Measurements from ENCODE around the gene STAB1. TPM values are rescaled to one million over a fixed set of nuclear protein-coding genes. Genes with fewer than 3 reads are reported as not detected.
A peak's percentile ranks its signal among the peaks of the same experiment; 100 is the strongest.

STAB1 gene
- total RNA-seq, 4 donors from 2014 or later: 10.3 to 27.2 (median 23.3) TPM

- peaks cover 37 to 42% of the 10 kb centered on the region in 2 donors for H3K4me1 ChIP-seq
- no peak for ATAC-seq
- peaks cover 0 to 69% of the 10 kb centered on the region in 2 donors for H3K36me3 ChIP-seq
- peak overlapping the region; percentile 34 to 70 (median 56) for H3K27ac ChIP-seq
- DNase-seq: no peak
- H3K27me3 ChIP-seq: no peaks in the 10 kb centered on the region
- in situ Hi-C loops (cut with MboI; ENCODE audit: low sequenced_read_pairs in 4 of 4) (no loop called here), intact Hi-C loops (cut with DNase I; ENCODE audit: low total_unique reads) (no loop called here)
- no peak overlapping the region for H3K4me3 ChIP-seq
- no peaks in the 10 kb centered on the region for H3K9me3 ChIP-seq
- TF ChIP-seq, protein P1, sequence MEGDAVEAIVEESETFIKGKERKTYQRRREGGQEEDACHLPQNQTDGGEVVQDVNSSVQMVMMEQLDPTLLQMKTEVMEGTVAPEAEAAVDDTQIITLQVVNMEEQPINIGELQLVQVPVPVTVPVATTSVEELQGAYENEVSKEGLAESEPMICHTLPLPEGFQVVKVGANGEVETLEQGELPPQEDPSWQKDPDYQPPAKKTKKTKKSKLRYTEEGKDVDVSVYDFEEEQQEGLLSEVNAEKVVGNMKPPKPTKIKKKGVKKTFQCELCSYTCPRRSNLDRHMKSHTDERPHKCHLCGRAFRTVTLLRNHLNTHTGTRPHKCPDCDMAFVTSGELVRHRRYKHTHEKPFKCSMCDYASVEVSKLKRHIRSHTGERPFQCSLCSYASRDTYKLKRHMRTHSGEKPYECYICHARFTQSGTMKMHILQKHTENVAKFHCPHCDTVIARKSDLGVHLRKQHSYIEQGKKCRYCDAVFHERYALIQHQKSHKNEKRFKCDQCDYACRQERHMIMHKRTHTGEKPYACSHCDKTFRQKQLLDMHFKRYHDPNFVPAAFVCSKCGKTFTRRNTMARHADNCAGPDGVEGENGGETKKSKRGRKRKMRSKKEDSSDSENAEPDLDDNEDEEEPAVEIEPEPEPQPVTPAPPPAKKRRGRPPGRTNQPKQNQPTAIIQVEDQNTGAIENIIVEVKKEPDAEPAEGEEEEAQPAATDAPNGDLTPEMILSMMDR (IDR thresholded peaks at IDR 0.05 in 4 of 5, conservative IDR thresholded peaks at IDR 0.05 in 1 of 5): no peak
- no peak for TF ChIP-seq POLR2A (IDR thresholded peaks at IDR 0.05)
Observed at GRCh38 chr3:52490939-52491526, 4.1 kb upstream of the STAB1 start.

DNA sequence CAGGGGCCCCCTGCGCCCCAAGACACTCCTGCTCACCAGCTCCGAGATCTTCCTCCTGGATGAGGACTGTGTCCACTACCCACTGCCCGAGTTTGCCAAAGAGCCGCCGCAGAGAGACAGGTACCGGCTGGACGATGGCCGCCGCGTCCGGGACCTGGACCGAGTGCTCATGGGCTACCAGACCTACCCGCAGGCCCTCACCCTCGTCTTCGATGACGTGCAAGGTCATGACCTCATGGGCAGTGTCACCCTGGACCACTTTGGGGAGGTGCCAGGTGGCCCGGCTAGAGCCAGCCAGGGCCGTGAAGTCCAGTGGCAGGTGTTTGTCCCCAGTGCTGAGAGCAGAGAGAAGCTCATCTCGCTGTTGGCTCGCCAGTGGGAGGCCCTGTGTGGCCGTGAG is 3.1 kb upstream of the STAB1 start:
- Histone ChIP-seq H3K4me3 (no peak overlapping the region), H3K9me3 (no peaks in the 10 kb centered on the region), H3K36me3 (peaks cover 0 to 60% of the 10 kb centered on the region in 2 donors), H3K27ac (peak overlapping the region in 1 of 4 donors; percentile 7), H3K4me1 (peaks cover 37 to 42% of the 10 kb centered on the region in 2 donors), H3K27me3 (no peaks in the 10 kb centered on the region)
- ATAC-seq: no peak
- in situ Hi-C loops (cut with MboI; ENCODE audit: low sequenced_read_pairs in 4 of 4) (no loop called here), intact Hi-C loops (cut with DNase I; ENCODE audit: low total_unique reads) (loop anchor here (2.0 kb wide), 1 partner anchor 45 kb away; the partner anchor contains the start of gene UQCC5)
- TF ChIP-seq POLR2A (IDR thresholded peaks at IDR 0.05): no peak
- TF ChIP-seq, protein P1 (IDR thresholded peaks at IDR 0.05 in 4 of 5, conservative IDR thresholded peaks at IDR 0.05 in 1 of 5): no peak
- DNase-seq: no peak

DNA sequence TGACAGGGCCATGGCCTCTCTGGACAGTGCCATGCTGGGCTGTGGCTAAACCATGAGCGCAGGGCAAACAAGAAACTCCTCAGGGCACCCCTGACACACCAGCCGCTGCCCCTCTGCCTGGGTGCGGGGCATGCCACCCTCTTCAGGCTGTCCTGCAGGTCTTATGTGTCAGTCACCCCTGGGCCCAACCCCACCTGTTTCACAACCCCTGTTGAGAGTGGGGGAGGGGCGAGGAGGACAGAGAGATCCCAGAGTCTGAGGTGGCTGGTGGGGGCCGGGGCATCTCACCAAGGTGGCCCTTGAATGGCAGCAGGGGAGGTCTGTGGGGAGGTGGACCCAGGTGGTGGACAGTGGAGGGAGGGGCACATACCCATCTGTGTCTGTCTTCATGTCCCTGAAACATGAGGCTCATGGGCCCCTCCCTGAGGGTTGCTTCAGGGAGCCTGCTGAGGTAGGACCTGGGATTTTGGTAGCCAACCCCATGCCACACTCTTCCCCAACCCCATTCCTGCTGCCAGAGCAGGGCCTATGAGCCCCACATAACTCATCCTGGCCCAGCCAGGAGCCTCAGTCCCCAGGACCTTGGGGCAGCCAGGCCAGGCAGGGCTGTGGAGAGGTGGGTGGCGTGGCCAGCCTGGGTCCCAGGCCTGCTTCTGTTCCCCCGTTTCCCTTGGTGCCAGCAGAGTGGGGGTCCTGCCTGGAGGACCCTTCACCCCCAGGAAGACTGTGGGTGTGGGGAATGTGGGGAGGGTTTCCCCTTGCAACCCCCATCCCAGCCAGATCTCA is 1.7 kb upstream of the STAB1 start:
- in situ Hi-C loops (cut with MboI; ENCODE audit: low sequenced_read_pairs in 4 of 4) (no loop called here), intact Hi-C loops (cut with DNase I; ENCODE audit: low total_unique reads) (loop anchor here (2.0 kb wide), 1 partner anchor 43 kb away; the partner anchor contains the start of gene UQCC5)
- TF ChIP-seq POLR2A (IDR thresholded peaks at IDR 0.05): no peak
- TF ChIP-seq, protein P1 (IDR thresholded peaks at IDR 0.05 in 4 of 5, conservative IDR thresholded peaks at IDR 0.05 in 1 of 5): no peak
- DNase-seq (peak in 1 of 2 donors; percentile 82), ATAC-seq (peak in 1 of 2 donors; percentile 64)
- Histone ChIP-seq H3K36me3 (peaks cover 0 to 47% of the 10 kb centered on the region in 2 donors), H3K9me3 (no peaks in the 10 kb centered on the region), H3K4me3 (no peak overlapping the region), H3K27me3 (no peaks in the 10 kb centered on the region), H3K4me1 (peaks cover 37 to 42% of the 10 kb centered on the region in 2 donors), H3K27ac (peak overlapping the region; percentile 26 to 61 (median 32))

- no peaks in the 10 kb centered on the region for H3K9me3 ChIP-seq
- peaks cover 32 to 37% of the 10 kb centered on the region in 2 donors for H3K4me1 ChIP-seq
- in situ Hi-C loops (cut with MboI; ENCODE audit: low sequenced_read_pairs in 4 of 4) (no loop called here), intact Hi-C loops (cut with DNase I; ENCODE audit: low total_unique reads) (no loop called here)
- ATAC-seq (no peak), DNase-seq (no peak)
- H3K27me3 ChIP-seq: no peaks in the 10 kb centered on the region
- TF ChIP-seq, protein P1 (IDR thresholded peaks at IDR 0.05 in 4 of 5, conservative IDR thresholded peaks at IDR 0.05 in 1 of 5): no peak
- no peak for TF ChIP-seq POLR2A (IDR thresholded peaks at IDR 0.05)
- peak overlapping the region; percentile 50 to 64 (median 60) for H3K27ac ChIP-seq
- H3K36me3 ChIP-seq: peaks cover 0 to 36% of the 10 kb centered on the region in 2 donors
- peak overlapping the region in 1 of 4 donors; percentile 43 for H3K4me3 ChIP-seq
Observed at GRCh38 chr3:52494445-52494844, 693 bp upstream of the STAB1 start.

All from gastrocnemius medialis (tissue), 4 donors.